ENCODE data around the gene GNB1L. TPM values are rescaled to one million over a fixed set of nuclear protein-coding genes. Genes with fewer than 3 reads are reported as not detected.

GNB1L gene
- total RNA-seq, 1 experiment from 2014 or later = 12.2 TPM

DNA sequence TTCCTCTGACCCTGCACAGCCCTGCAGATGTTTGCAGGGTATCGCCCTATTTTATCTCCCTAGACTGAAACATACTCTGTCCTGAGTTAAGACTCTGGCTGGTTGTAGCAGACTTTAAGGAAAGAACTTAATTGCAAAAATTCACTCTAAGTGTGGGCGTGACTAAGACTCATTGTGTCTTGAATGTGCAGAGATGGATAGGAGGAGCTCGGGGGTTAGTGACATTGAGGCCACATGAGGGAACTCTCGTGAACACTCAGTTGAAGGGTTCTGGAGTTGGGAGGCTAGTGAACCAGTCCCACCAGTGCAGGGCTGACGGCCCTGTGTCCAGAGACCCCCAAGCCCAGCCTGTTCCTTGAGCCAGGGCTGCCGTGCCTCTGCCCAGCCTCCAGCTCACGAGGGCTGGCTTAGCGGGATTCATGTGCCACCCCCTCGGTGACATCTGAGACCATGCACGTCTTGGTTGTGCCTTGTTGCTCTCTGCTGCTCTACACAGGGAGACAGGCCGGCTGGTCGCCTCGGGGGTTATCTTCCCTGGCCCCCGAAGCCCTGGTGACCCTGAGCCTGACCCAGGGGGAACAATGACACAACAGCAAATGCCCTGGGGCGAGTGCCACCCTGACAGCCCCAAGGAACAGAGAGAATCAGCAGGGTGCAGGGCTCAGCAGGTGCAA, 105.5 kb downstream of the GNB1L start:
- Histone ChIP-seq H3K9me3 (ENCODE audit: control insufficient read depth, insufficient read depth, low read depth, low read length) (no peaks in the 10 kb centered on the region), H3K36me3 (ENCODE audit: control insufficient read depth, insufficient read depth, low read length) (no peaks in the 10 kb centered on the region), H3K27me3 (ENCODE audit: control insufficient read depth, insufficient read depth, low read length) (no peaks in the 10 kb centered on the region), H3K4me3 (ENCODE audit: low read depth in 2 of 2, low read length in 2 of 2) (no peak overlapping the region), H3K4me1 (ENCODE audit: control insufficient read depth, insufficient read depth, low read length) (peaks cover 14% of the 10 kb centered on the region), H3K27ac (ENCODE audit: low read length) (no peak overlapping the region)
- in situ Hi-C loops (cut with HindIII; ENCODE audit: low pct_unique_long_range_greater_than_20kb, low sequenced_read_pairs) (no loop called here), intact Hi-C loops (cut with micrococcal nuclease; ENCODE audit: unreplicated experiment) (no loop called here)
- no peak for TF ChIP-seq TCF7L2 (IDR thresholded peaks at IDR 0.05; ENCODE audit: low read depth, low read length)
- no peak for TF ChIP-seq SIN3A (IDR thresholded peaks at IDR 0.05; ENCODE audit: borderline replicate concordance, insufficient read depth, low read depth, low read length)
- TF ChIP-seq, protein P1, sequence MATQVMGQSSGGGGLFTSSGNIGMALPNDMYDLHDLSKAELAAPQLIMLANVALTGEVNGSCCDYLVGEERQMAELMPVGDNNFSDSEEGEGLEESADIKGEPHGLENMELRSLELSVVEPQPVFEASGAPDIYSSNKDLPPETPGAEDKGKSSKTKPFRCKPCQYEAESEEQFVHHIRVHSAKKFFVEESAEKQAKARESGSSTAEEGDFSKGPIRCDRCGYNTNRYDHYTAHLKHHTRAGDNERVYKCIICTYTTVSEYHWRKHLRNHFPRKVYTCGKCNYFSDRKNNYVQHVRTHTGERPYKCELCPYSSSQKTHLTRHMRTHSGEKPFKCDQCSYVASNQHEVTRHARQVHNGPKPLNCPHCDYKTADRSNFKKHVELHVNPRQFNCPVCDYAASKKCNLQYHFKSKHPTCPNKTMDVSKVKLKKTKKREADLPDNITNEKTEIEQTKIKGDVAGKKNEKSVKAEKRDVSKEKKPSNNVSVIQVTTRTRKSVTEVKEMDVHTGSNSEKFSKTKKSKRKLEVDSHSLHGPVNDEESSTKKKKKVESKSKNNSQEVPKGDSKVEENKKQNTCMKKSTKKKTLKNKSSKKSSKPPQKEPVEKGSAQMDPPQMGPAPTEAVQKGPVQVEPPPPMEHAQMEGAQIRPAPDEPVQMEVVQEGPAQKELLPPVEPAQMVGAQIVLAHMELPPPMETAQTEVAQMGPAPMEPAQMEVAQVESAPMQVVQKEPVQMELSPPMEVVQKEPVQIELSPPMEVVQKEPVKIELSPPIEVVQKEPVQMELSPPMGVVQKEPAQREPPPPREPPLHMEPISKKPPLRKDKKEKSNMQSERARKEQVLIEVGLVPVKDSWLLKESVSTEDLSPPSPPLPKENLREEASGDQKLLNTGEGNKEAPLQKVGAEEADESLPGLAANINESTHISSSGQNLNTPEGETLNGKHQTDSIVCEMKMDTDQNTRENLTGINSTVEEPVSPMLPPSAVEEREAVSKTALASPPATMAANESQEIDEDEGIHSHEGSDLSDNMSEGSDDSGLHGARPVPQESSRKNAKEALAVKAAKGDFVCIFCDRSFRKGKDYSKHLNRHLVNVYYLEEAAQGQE (IDR thresholded peaks at IDR 0.05; ENCODE audit: insufficient read depth in 1 of 2, low read depth in 2 of 2, low read length in 1 of 2) = no peak
- TF ChIP-seq, protein P2, sequence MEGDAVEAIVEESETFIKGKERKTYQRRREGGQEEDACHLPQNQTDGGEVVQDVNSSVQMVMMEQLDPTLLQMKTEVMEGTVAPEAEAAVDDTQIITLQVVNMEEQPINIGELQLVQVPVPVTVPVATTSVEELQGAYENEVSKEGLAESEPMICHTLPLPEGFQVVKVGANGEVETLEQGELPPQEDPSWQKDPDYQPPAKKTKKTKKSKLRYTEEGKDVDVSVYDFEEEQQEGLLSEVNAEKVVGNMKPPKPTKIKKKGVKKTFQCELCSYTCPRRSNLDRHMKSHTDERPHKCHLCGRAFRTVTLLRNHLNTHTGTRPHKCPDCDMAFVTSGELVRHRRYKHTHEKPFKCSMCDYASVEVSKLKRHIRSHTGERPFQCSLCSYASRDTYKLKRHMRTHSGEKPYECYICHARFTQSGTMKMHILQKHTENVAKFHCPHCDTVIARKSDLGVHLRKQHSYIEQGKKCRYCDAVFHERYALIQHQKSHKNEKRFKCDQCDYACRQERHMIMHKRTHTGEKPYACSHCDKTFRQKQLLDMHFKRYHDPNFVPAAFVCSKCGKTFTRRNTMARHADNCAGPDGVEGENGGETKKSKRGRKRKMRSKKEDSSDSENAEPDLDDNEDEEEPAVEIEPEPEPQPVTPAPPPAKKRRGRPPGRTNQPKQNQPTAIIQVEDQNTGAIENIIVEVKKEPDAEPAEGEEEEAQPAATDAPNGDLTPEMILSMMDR (IDR thresholded peaks at IDR 0.05) = no peak
- no peak for TF ChIP-seq POLR2AphosphoS5 (IDR thresholded peaks at IDR 0.05; ENCODE audit: low read depth, low read length)
- DNase-seq (ENCODE audit: low read depth, low spot score) = no peak
- no TSS peak for BruUV-seq (replicated peaks)
- ChIA-PET CTCF (interaction anchor here (0.8 kb wide), 1 partner anchor 19 kb away, joined by 3 read pairs; no protein-coding TSS in a partner anchor), POLR2A (no interaction called here)
- ATAC-seq = no peak

DNA sequence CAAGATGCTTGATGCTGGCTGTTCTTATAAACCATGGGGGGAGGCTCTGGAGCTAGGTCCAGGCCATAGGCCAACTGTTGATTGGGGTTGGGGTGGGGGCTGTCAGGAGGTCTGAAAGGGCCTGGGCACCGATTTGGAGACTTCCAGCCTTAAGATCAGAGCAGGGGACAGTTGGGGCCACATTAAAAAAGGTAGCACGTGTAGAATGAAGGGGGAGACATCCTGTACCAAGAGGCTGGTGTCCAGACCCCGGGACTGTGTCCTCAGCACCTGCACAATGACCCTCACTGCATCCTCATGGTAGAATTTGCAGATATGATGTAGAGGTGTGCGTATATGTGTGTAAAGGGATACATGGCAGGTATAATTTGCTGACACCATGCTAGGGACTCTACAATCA, 106.5 kb downstream of the GNB1L start:
- POLR2A ChIA-PET = no interaction called here

More for the DNA sequence above, 106.5 kb downstream of the GNB1L start:
- H3K27me3 ChIP-seq (ENCODE audit: control insufficient read depth, insufficient read depth, low read length) = no peaks in the 10 kb centered on the region
- H3K9me3 ChIP-seq (ENCODE audit: control insufficient read depth, insufficient read depth, low read depth, low read length) = no peaks in the 10 kb centered on the region
- H3K36me3 ChIP-seq (ENCODE audit: control insufficient read depth, insufficient read depth, low read length) = no peaks in the 10 kb centered on the region
- ATAC-seq = no peak
- peaks cover 14% of the 10 kb centered on the region for H3K4me1 ChIP-seq (ENCODE audit: control insufficient read depth, insufficient read depth, low read length)
- intact Hi-C loops (cut with micrococcal nuclease; ENCODE audit: unreplicated experiment) (no loop called here), in situ Hi-C loops (cut with HindIII; ENCODE audit: low pct_unique_long_range_greater_than_20kb, low sequenced_read_pairs) (no loop called here)
- H3K27ac ChIP-seq (ENCODE audit: low read length) = no peak overlapping the region
- CTCF ChIA-PET = interaction anchor here (0.8 kb wide), 1 partner anchor 18 kb away, joined by 3 read pairs; no protein-coding TSS in a partner anchor
- H3K4me3 ChIP-seq (ENCODE audit: low read depth in 2 of 2, low read length in 2 of 2) = no peak overlapping the region
- no peak for DNase-seq (ENCODE audit: low read depth, low spot score)
- TF ChIP-seq TCF7L2 (IDR thresholded peaks at IDR 0.05; ENCODE audit: low read depth, low read length) = no peak
- no peak for TF ChIP-seq POLR2AphosphoS5 (IDR thresholded peaks at IDR 0.05; ENCODE audit: low read depth, low read length)
- TF ChIP-seq, protein P2 (IDR thresholded peaks at IDR 0.05) = no peak
- no peak for TF ChIP-seq SIN3A (IDR thresholded peaks at IDR 0.05; ENCODE audit: borderline replicate concordance, insufficient read depth, low read depth, low read length)
- TF ChIP-seq, protein P1 (IDR thresholded peaks at IDR 0.05; ENCODE audit: insufficient read depth in 1 of 2, low read depth in 2 of 2, low read length in 1 of 2) = no peak
- BruUV-seq (replicated peaks) = no TSS peak

Data from Panc1 (cell line).